ENCODE results near the gene DMRT1.

DNA sequence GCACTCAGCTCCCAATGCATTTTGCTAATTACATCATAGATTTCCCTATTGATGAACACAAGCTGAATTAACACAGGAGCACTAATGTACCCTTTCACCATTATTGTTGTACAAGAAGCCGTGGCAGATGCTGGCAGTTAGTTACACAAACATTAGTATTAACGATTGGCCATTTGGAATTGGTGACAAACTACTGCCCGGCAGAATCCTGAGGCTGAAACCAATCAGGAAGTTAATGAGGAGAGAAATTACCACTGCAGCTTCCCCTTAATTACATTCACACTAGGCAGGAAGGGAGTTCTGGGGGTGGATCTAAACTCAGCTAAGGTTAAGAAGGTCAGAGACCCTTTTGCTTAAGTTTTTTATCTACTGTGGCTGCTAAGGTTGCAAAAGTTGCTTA lies 125.4 kb downstream of the DMRT1 start:
- TF ChIP-seq, protein P1, sequence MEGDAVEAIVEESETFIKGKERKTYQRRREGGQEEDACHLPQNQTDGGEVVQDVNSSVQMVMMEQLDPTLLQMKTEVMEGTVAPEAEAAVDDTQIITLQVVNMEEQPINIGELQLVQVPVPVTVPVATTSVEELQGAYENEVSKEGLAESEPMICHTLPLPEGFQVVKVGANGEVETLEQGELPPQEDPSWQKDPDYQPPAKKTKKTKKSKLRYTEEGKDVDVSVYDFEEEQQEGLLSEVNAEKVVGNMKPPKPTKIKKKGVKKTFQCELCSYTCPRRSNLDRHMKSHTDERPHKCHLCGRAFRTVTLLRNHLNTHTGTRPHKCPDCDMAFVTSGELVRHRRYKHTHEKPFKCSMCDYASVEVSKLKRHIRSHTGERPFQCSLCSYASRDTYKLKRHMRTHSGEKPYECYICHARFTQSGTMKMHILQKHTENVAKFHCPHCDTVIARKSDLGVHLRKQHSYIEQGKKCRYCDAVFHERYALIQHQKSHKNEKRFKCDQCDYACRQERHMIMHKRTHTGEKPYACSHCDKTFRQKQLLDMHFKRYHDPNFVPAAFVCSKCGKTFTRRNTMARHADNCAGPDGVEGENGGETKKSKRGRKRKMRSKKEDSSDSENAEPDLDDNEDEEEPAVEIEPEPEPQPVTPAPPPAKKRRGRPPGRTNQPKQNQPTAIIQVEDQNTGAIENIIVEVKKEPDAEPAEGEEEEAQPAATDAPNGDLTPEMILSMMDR (IDR thresholded peaks at IDR 0.05) = no peak
- TF ChIP-seq ZFX (IDR thresholded peaks at IDR 0.05; ENCODE audit: borderline replicate concordance) = no peak
